B cell (primary cell): ENCODE results near the gene HOXD10. TPM values are rescaled to one million over a fixed set of nuclear protein-coding genes. Genes with fewer than 3 reads are reported as not detected.

Experiments used
- ATAC-seq: fragments of 200-7000 bp; cut with Tn5 transposase; one replicate; pipeline ENCODE4 v1.10.0; 2021; ENCODE audit warnings: low read depth, mild to moderate bottlenecking, moderate number of reproducible peaks, moderate library complexity
- CTCF ChIA-PET: fragments of 350-600 bp; sonication (Branson Sonifier 250); formaldehyde crosslinking; loops from one replicate; lab custom pipeline; 2021; ENCODE audit warnings: antibody characterized with exemption, inconsistent platforms; lab: Charles Lee
- POLR2A ChIA-PET: fragments of 350-600 bp; sonication (Branson Sonifier 250); formaldehyde crosslinking; loops from one replicate; lab custom pipeline; 2021; ENCODE audit warnings: antibody characterized with exemption; lab: Charles Lee
- DNase-seq: peaks from one replicate; pipeline ENCODE4 v3.0.0; 2013
- H2AFZ ChIP-seq: 2 replicates; pipeline ENCODE4 v1.6.1; 2012; ENCODE audit warnings: mild to moderate bottlenecking, low read depth, low read length; ENCODE audit not compliant: insufficient read depth, poor library complexity, severe bottlenecking
- H3K27ac ChIP-seq, 2 donors: 1 replicate in 1 of 2; 2 replicates in 1 of 2; pipeline ENCODE4 v1.5.1; 2012 to 2013; ENCODE audit warnings: low read length in 2 of 2, mild to moderate bottlenecking in 2 of 2, moderate library complexity in 1 of 2
- H3K27me3 ChIP-seq, 4 experiments: fragments of 200-600 bp in 1 of 4; sonication (generic) in 1 of 4; replicated peaks in 1 of 4; 1 replicate in 2 of 4; 2 replicates in 2 of 4; pipeline versions ENCODE4 v1.6.1 to v1.7.0; 2013 to 2016; ENCODE audit warnings: low read length in 3 of 4, mild to moderate bottlenecking in 2 of 4, mixed read lengths in 1 of 4, moderate library complexity in 1 of 4; ENCODE audit not compliant: insufficient read depth in 4 of 4, control insufficient read depth in 3 of 4; ENCODE audit errors: control extremely low read depth in 1 of 4
- H3K36me3 ChIP-seq, 2 experiments: replicated peaks in 1 of 2; 1 replicate in 1 of 2; 2 replicates in 1 of 2; pipeline versions ENCODE4 v1.6.1 to v1.7.1; 2013; ENCODE audit warnings: low read length in 1 of 2; ENCODE audit not compliant: insufficient read depth in 2 of 2, control insufficient read depth in 1 of 2; ENCODE audit errors: control extremely low read depth in 1 of 2, extremely low read depth in 1 of 2
- H3K4me1 ChIP-seq, 2 donors: fragments of 200-600 bp in 1 of 2; sonication (generic) in 1 of 2; 1 replicate in 1 of 2; 2 replicates in 1 of 2; pipeline versions ENCODE4 v1.5.1 to v1.6.1; 2013 to 2017; ENCODE audit warnings: low read length in 2 of 2; ENCODE audit not compliant: control insufficient read depth in 2 of 2, insufficient read depth in 2 of 2
- H3K4me2 ChIP-seq: replicated peaks from 2 replicates; pipeline ENCODE3; 2012; ENCODE audit warnings: mild to moderate bottlenecking, low read depth, low read length; ENCODE audit not compliant: poor library complexity, severe bottlenecking
- H3K4me3 ChIP-seq, 5 experiments: fragments of 200-600 bp in 1 of 5; sonication (generic) in 1 of 5; 1 replicate in 3 of 5; 2 replicates in 2 of 5; pipeline versions ENCODE4 v1.5.1 to v1.7.0; 2011 to 2016; ENCODE audit warnings: low read length in 4 of 5, mild to moderate bottlenecking in 4 of 5, low read depth in 2 of 5, control low read depth in 1 of 5, moderate library complexity in 1 of 5; ENCODE audit not compliant: insufficient read depth in 1 of 5; ENCODE audit errors: control extremely low read depth in 1 of 5, extremely low read depth in 1 of 5
- H3K79me2 ChIP-seq: fragments of 200-600 bp; sonication (generic); one replicate; pipeline ENCODE4 v1.6.0; 2016; ENCODE audit warnings: low read length; ENCODE audit not compliant: control insufficient read depth, insufficient read depth
- H3K9ac ChIP-seq: fragments of 200-600 bp; sonication (generic); 2 replicates; pipeline ENCODE4 v1.6.1; 2017; ENCODE audit warnings: mild to moderate bottlenecking, low read length, moderate library complexity
- H3K9me3 ChIP-seq, 3 donors: one replicate each; pipeline versions ENCODE4 v1.6.1 to v1.7.1; 2013; ENCODE audit warnings: low read length in 2 of 3; ENCODE audit not compliant: control insufficient read depth in 2 of 3, insufficient read depth in 1 of 3; ENCODE audit errors: control extremely low read depth in 1 of 3
- H4K20me1 ChIP-seq: 2 replicates; pipeline ENCODE4 v1.6.0; 2012; ENCODE audit warnings: mild to moderate bottlenecking, low read length; ENCODE audit not compliant: insufficient read depth, control insufficient read depth, poor library complexity, severe bottlenecking
- H3K27ac Mint-ChIP-seq: one replicate; pipeline ENCODE4 v1.8.0; 2021; ENCODE audit warnings: mixed read lengths
- H3K27me3 Mint-ChIP-seq: one replicate; pipeline ENCODE4 v1.8.0; 2021; ENCODE audit warnings: mixed read lengths
- H3K4me1 Mint-ChIP-seq: one replicate; pipeline ENCODE4 v1.8.0; 2021; ENCODE audit warnings: mixed read lengths
- H3K4me3 Mint-ChIP-seq: one replicate; pipeline ENCODE4 v1.8.0; 2021; ENCODE audit warnings: mixed read lengths
- H3K9me3 Mint-ChIP-seq: one replicate; pipeline ENCODE4 v1.8.0; 2022; ENCODE audit warnings: mixed read lengths; ENCODE audit not compliant: insufficient read depth
- CTCF ChIP-seq: fragments of 200-600 bp; IDR thresholded peaks from one replicate; pipeline ENCODE4 v1.8.0; 2022; ENCODE audit warnings: antibody characterized with exemption, mild to moderate bottlenecking
- EZH2 ChIP-seq: IDR thresholded peaks from 2 replicates; pipeline ENCODE4 v1.6.1; 2012; ENCODE audit warnings: borderline replicate concordance, low read depth, mild to moderate bottlenecking, moderate library complexity, low read length; ENCODE audit not compliant: insufficient read depth, poor library complexity, severe bottlenecking
- WGBS: methylation state at CpG from one replicate; pipeline ENCODE4 v1.1.5; 2013; ENCODE audit warnings: missing lambda C conversion rate; ENCODE audit not compliant: insufficient coverage; 5-methylcytosine and 5-hydroxymethylcytosine counted together
- intact Hi-C: fragments of 100-400 bp; cut with micrococcal nuclease; formaldehyde crosslinking; loops from one replicate; pipeline ENCODE4 v1.10.0; 2022
- polyA plus RNA-seq: library from polyadenylated mRNA; depleted of rRNA; stranded (reverse); fragments of >200 nt; gene quantifications from 2 replicates; pipeline ENCODE4 v1.2.3, GENCODE V29; 2012
- total RNA-seq, 2 donors: library from RNA; stranded (reverse); fragments of 120-200 nt in 1 of 2; gene quantifications; 1 replicate in 1 of 2; 2 replicates in 1 of 2; pipeline versions ENCODE4 v1.2.3 to v1.2.4, GENCODE V29; 2013 to 2022

Gene HOXD10
- total and polyA plus RNA-seq, 2 donors (not counting 1 experiment from before 2014, with no cell fraction given), result not detected

- H3K9me3 Mint-ChIP-seq, result no peaks in the 10 kb centered on the region
- intact Hi-C loops, result loop anchor here (5.0 kb wide), 1 partner anchor 1033 kb away; no protein-coding TSS in a partner anchor
- H3K27me3 Mint-ChIP-seq, result peaks cover 75% of the 10 kb centered on the region
- H3K4me1 Mint-ChIP-seq, result peaks cover 26% of the 10 kb centered on the region
- Histone ChIP-seq H3K4me3 (peak within 1 kb of the TSS in 2 of 5 experiments; percentile 21 to 29), H2AFZ (peak within 1 kb of the TSS; percentile 24), H3K4me1 (peaks cover 26 to 38% of the 10 kb centered on the region in 2 donors), H3K27ac (no peak within 1 kb of the TSS), H3K4me2 (peak within 1 kb of the TSS; percentile 71), H3K9ac (peak within 1 kb of the TSS; percentile 30), H3K27me3 (peaks cover 0 to 85% (median 73%) of the 10 kb centered on the region in 4 experiments), H3K79me2 (no peaks in the 10 kb centered on the region), H3K36me3 (no peaks in the 10 kb centered on the region), H4K20me1 (no peaks in the 10 kb centered on the region), H3K9me3 (peaks cover 0 to 21% (median 0%) of the 10 kb centered on the region in 3 donors)
- H3K4me3 Mint-ChIP-seq, result peak within 1 kb of the TSS; percentile 63
- ChIA-PET CTCF (interaction anchor here (1.0 to 4.6 kb wide), 7 partner anchors 33 to 1019 kb away, joined by 3 to 110 read pairs (median 25); no protein-coding TSS in a partner anchor), POLR2A (no interaction called here)
- DNase-seq, result no peak
- no peak for ATAC-seq
- TF ChIP-seq EZH2 (peak; percentile 65), CTCF (no peak)
- 8% methylated on average over 52 of the region's 64 CpGs for WGBS
- peak within 1 kb of the TSS; percentile 15 for H3K27ac Mint-ChIP-seq
These were observed 12.6 kb downstream of the HOXD10 start, which contains the start of gene HOXD8 for GRCh38 chr2:176128982-176129796. Gene HOXD8, plus strand, starts transcription at chr2:176129705. Its CDS starts 662 bp downstream, at chr2:176130367.

GRCh38 chr2:176129813-176130146 is 13.2 kb downstream of the HOXD10 start:
- H3K27ac ChIP-seq, result no peak overlapping the region
- no peak overlapping the region for H3K9ac ChIP-seq
- peak overlapping the region; percentile 71 for H3K4me2 ChIP-seq
- intact Hi-C loops, result loop anchor here (5.0 kb wide), 2 partner anchors 52 to 1033 kb away; no protein-coding TSS in a partner anchor
- peaks cover 0 to 21% (median 0%) of the 10 kb centered on the region in 3 donors for H3K9me3 ChIP-seq
- H3K27me3 ChIP-seq, result peaks cover 0 to 84% (median 72%) of the 10 kb centered on the region in 4 experiments
- H3K36me3 ChIP-seq, result no peaks in the 10 kb centered on the region
- POLR2A ChIA-PET, result no interaction called here
- 6% methylated on average over 36 of the region's 43 CpGs for WGBS
- H3K4me3 ChIP-seq, result no peak overlapping the region
- Mint-ChIP-seq H3K4me3 (peak overlapping the region; percentile 23), H3K4me1 (peaks cover 26% of the 10 kb centered on the region), H3K9me3 (no peaks in the 10 kb centered on the region), H3K27me3 (peaks cover 75% of the 10 kb centered on the region), H3K27ac (no peak overlapping the region)
- no peak for TF ChIP-seq CTCF
- no peak for TF ChIP-seq EZH2
- H4K20me1 ChIP-seq, result no peaks in the 10 kb centered on the region
- DNase-seq (no peak), ATAC-seq (no peak)
- peaks cover 26 to 38% of the 10 kb centered on the region in 2 donors for H3K4me1 ChIP-seq
- CTCF ChIA-PET, result interaction anchor here (1.0 to 1.6 kb wide), 4 partner anchors 32 to 522 kb away, joined by 3 to 4 read pairs (median 4); no protein-coding TSS in a partner anchor
- no peaks in the 10 kb centered on the region for H3K79me2 ChIP-seq
- peak overlapping the region; percentile 24 for H2AFZ ChIP-seq
